Activated CD4-positive, alpha-beta T cell treated with anti-CD3 and anti-CD28 coated beads for 24 hours (primary cell): Measurements from ENCODE around the gene TNFRSF1A.

Source experiments
- DNase-seq, 2 donors: peaks; one replicate each; pipeline ENCODE4 v3.0.0-alpha.2; 2020; ENCODE audit warnings: low read depth in 2 of 2

Gene TNFRSF1A

GRCh38 chr12:6323995-6324711, 17.7 kb downstream of the TNFRSF1A start:
- no peak for DNase-seq

GRCh38 chr12:6323340-6323994, 18.4 kb downstream of the TNFRSF1A start:
- DNase-seq, result no peak

- DNase-seq, result no peak
Observed at GRCh38 chr12:6322969-6323339, 18.9 kb downstream of the TNFRSF1A start.

- DNase-seq, result no peak
Observed at GRCh38 chr12:6322352-6322751, 19.5 kb downstream of the TNFRSF1A start.

- no peak for DNase-seq
Observed at GRCh38 chr12:6321905-6322304, 20.0 kb downstream of the TNFRSF1A start.

- DNase-seq, result no peak
Observed at GRCh38 chr12:6319446-6319845, 22.4 kb downstream of the TNFRSF1A start.

- DNase-seq, result no peak
Observed at GRCh38 chr12:6318440-6318879, 23.4 kb downstream of the TNFRSF1A start.

- no peak for DNase-seq
Observed at GRCh38 chr12:6317693-6318439, 24.0 kb downstream of the TNFRSF1A start.

- no peak for DNase-seq
Observed at GRCh38 chr12:6316921-6317692, 24.8 kb downstream of the TNFRSF1A start.

- DNase-seq, result no peak
Observed at GRCh38 chr12:6315704-6316597, 25.9 kb downstream of the TNFRSF1A start.

GRCh38 chr12:6315184-6315583, 26.7 kb downstream of the TNFRSF1A start:
- DNase-seq, result no peak

GRCh38 chr12:6314776-6315175, 27.1 kb downstream of the TNFRSF1A start:
- no peak for DNase-seq

- DNase-seq, result no peak
Observed at GRCh38 chr12:6313326-6313940, 28.4 kb downstream of the TNFRSF1A start.

- DNase-seq, result no peak
Observed at GRCh38 chr12:6312529-6313325, 29.1 kb downstream of the TNFRSF1A start.

- no peak for DNase-seq
Observed at GRCh38 chr12:6311822-6312528, 29.9 kb downstream of the TNFRSF1A start.

- no peak for DNase-seq
Observed at GRCh38 chr12:6310771-6311610, 30.9 kb downstream of the TNFRSF1A start.

- no peak for DNase-seq
Observed at GRCh38 chr12:6307529-6307928, 34.3 kb downstream of the TNFRSF1A start.

- DNase-seq, result no peak
Observed at GRCh38 chr12:6306599-6307220, 35.2 kb downstream of the TNFRSF1A start.
